CD8-positive, alpha-beta memory T cell (primary cell): ENCODE measurements around the gene DNAJC5. TPM values are rescaled to one million over a fixed set of nuclear protein-coding genes. Genes with fewer than 3 reads are reported as not detected.

Experiments used
- CTCF ChIA-PET: fragments of 350-600 bp; sonication (Branson Sonifier 250); formaldehyde crosslinking; loops from one replicate; lab custom pipeline; 2021; ENCODE audit warnings: antibody characterized with exemption; lab: Charles Lee
- POLR2A ChIA-PET: fragments of 350-600 bp; sonication (Branson Sonifier 250); formaldehyde crosslinking; loops from one replicate; lab custom pipeline; 2021; ENCODE audit warnings: antibody characterized with exemption; lab: Charles Lee
- DNase-seq, 5 donors: peaks; one replicate each; pipeline versions ENCODE4 v3.0.0 to v3.0.0-alpha.2; 2020 to 2022; ENCODE audit warnings: mixed read lengths in 1 of 5
- H3K27ac ChIP-seq: one replicate; pipeline ENCODE4 v1.7.0; 2013; ENCODE audit warnings: low read depth, mild to moderate bottlenecking, low read length, moderate library complexity
- H3K27me3 ChIP-seq: 2 replicates; pipeline ENCODE4 v1.7.0; 2013; ENCODE audit warnings: low read length, mild to moderate bottlenecking; ENCODE audit not compliant: insufficient read depth, poor library complexity, severe bottlenecking
- H3K36me3 ChIP-seq: 2 replicates; pipeline ENCODE4 v1.7.0; 2013; ENCODE audit warnings: mild to moderate bottlenecking, low read length, moderate library complexity; ENCODE audit not compliant: insufficient read depth
- H3K4me1 ChIP-seq: 2 replicates; pipeline ENCODE4 v1.7.0; 2013; ENCODE audit warnings: mild to moderate bottlenecking, low read length, moderate library complexity; ENCODE audit not compliant: insufficient read depth
- H3K4me3 ChIP-seq: 2 replicates; pipeline ENCODE4 v1.7.0; 2013; ENCODE audit warnings: mild to moderate bottlenecking, low read length
- H3K9me3 ChIP-seq: 2 replicates; pipeline ENCODE4 v1.7.0; 2013; ENCODE audit warnings: mild to moderate bottlenecking, low read length
- H3K27ac Mint-ChIP-seq, 8 donors: one replicate each; pipeline ENCODE4 v1.8.0; 2020 to 2021; ENCODE audit warnings: mixed read lengths in 8 of 8, mild to moderate bottlenecking in 6 of 8, inconsistent platforms in 3 of 8, moderate library complexity in 3 of 8
- H3K27me3 Mint-ChIP-seq, 2 donors: one replicate each; pipeline ENCODE4 v1.8.0; 2020 to 2021; ENCODE audit warnings: mixed read lengths in 2 of 2, mild to moderate bottlenecking in 1 of 2, moderate library complexity in 1 of 2
- H3K36me3 Mint-ChIP-seq, 3 donors: one replicate each; pipeline ENCODE4 v1.8.0; 2020 to 2021; ENCODE audit warnings: mixed read lengths in 3 of 3, inconsistent platforms in 1 of 3, mild to moderate bottlenecking in 1 of 3
- H3K4me1 Mint-ChIP-seq, 3 donors: one replicate each; pipeline ENCODE4 v1.8.0; 2020 to 2021; ENCODE audit warnings: mixed read lengths in 3 of 3, inconsistent platforms in 1 of 3, mild to moderate bottlenecking in 1 of 3
- H3K4me3 Mint-ChIP-seq, 7 donors: one replicate each; pipeline ENCODE4 v1.8.0; 2020 to 2021; ENCODE audit warnings: mixed read lengths in 7 of 7, mild to moderate bottlenecking in 6 of 7, moderate library complexity in 4 of 7, inconsistent platforms in 2 of 7
- H3K9me3 Mint-ChIP-seq, 5 donors: one replicate each; pipeline ENCODE4 v1.8.0; 2020 to 2022; ENCODE audit warnings: mixed read lengths in 5 of 5, mild to moderate bottlenecking in 3 of 5, moderate library complexity in 2 of 5, inconsistent platforms in 1 of 5
- polyA plus RNA-seq: library from polyadenylated mRNA; unstranded; fragments of 300-500 nt; fragmentation: Illumina TruSeq; gene quantifications from one replicate; pipeline ENCODE4 v1.2.3, GENCODE V29; 2021
- total RNA-seq, 2 experiments: library from RNA; stranded (reverse); gene quantifications; one replicate each; pipeline ENCODE4 v1.2.3, GENCODE V29; 2021

The DNAJC5 gene
- total and polyA plus RNA-seq, 3 experiments from 2014 or later = 8.3 to 40.9 (median 38.9) TPM

GRCh38 chr20:63979229-63979556 lies 84.3 kb downstream of the DNAJC5 start:
- no peaks in the 10 kb centered on the region for H3K27me3 ChIP-seq
- H3K4me1 Mint-ChIP-seq = peaks cover 52 to 69% (median 64%) of the 10 kb centered on the region in 3 donors
- CTCF ChIA-PET = interaction anchor here (0.6 to 2.5 kb wide), 9 partner anchors 14 to 272 kb away, joined by 3 to 57 read pairs (median 9); partner anchors contain the start of genes ARFRP1, C20orf204, TPD52L2 and UCKL1
- H3K36me3 Mint-ChIP-seq = peaks cover 6 to 41% (median 11%) of the 10 kb centered on the region in 3 donors
- DNase-seq = no peak
- no peaks in the 10 kb centered on the region for H3K9me3 ChIP-seq
- H3K4me3 ChIP-seq = peak overlapping the region; percentile 64
- H3K27me3 Mint-ChIP-seq = no peaks in the 10 kb centered on the region
- H3K4me1 ChIP-seq = peaks cover 54% of the 10 kb centered on the region
- peaks cover 10% of the 10 kb centered on the region for H3K36me3 ChIP-seq
- H3K4me3 Mint-ChIP-seq = peak overlapping the region; percentile 74 to 89 (median 86)
- H3K9me3 Mint-ChIP-seq = no peaks in the 10 kb centered on the region
- POLR2A ChIA-PET = interaction anchor here (0.6 to 2.5 kb wide), 3 partner anchors 23 to 90 kb away, joined by 3 to 18 read pairs (median 3); partner anchors contain the start of gene UCKL1
- peak overlapping the region; percentile 45 for H3K27ac ChIP-seq
- H3K27ac Mint-ChIP-seq = peak overlapping the region in 4 of 8 donors; percentile 33 to 93 (median 80)

GRCh38 chr20:63979557-63980316 lies 84.8 kb downstream of the DNAJC5 start, which contains the start of gene SAMD10:
Gene SAMD10, minus strand, starts transcription at chr20:63979642. Its CDS starts 175 bp downstream, at chr20:63979467.
- no peaks in the 10 kb centered on the region for H3K27me3 ChIP-seq
- peak; percentile 59 to 84 (median 65) for DNase-seq
- H3K4me3 ChIP-seq = peak within 1 kb of the TSS; percentile 93
- H3K4me3 Mint-ChIP-seq = peak within 1 kb of the TSS; percentile 89 to 95 (median 92)
- H3K36me3 ChIP-seq = peaks cover 12% of the 10 kb centered on the region
- peak within 1 kb of the TSS; percentile 93 to 99 (median 96) for H3K27ac Mint-ChIP-seq
- no peaks in the 10 kb centered on the region for H3K9me3 Mint-ChIP-seq
- no peaks in the 10 kb centered on the region for H3K27me3 Mint-ChIP-seq
- H3K9me3 ChIP-seq = no peaks in the 10 kb centered on the region
- ChIA-PET CTCF (interaction anchor here (0.6 to 2.5 kb wide), 27 partner anchors 9 to 459 kb away, joined by 3 to 57 read pairs (median 4); partner anchors contain the start of genes ARFRP1, C20orf204, LKAAEAR1 and PPDPF), POLR2A (interaction anchor here (0.6 to 3.4 kb wide), 12 partner anchors 11 to 240 kb away, joined by 3 to 18 read pairs (median 4); partner anchors contain the start of genes SLC2A4RG, TCEA2, TPD52L2 and UCKL1)
- peaks cover 57 to 72% (median 69%) of the 10 kb centered on the region in 3 donors for H3K4me1 Mint-ChIP-seq
- H3K4me1 ChIP-seq = peaks cover 54% of the 10 kb centered on the region
- H3K27ac ChIP-seq = peak within 1 kb of the TSS; percentile 90
- peaks cover 10 to 43% (median 13%) of the 10 kb centered on the region in 3 donors for H3K36me3 Mint-ChIP-seq

GRCh38 chr20:63980317-63980805 lies 85.4 kb downstream of the DNAJC5 start:
- CTCF ChIA-PET = interaction anchor here (0.8 to 2.5 kb wide), 30 partner anchors 8 to 460 kb away, joined by 3 to 57 read pairs (median 4); partner anchors contain the start of genes ARFRP1, C20orf204, LKAAEAR1 and OPRL1
- Histone ChIP-seq H3K9me3 (no peaks in the 10 kb centered on the region), H3K4me1 (peaks cover 54% of the 10 kb centered on the region), H3K27me3 (no peaks in the 10 kb centered on the region), H3K27ac (peak overlapping the region; percentile 90), H3K4me3 (peak overlapping the region; percentile 93), H3K36me3 (peaks cover 17% of the 10 kb centered on the region)
- no peaks in the 10 kb centered on the region for H3K27me3 Mint-ChIP-seq
- DNase-seq = peak in 2 of 5 donors; percentile 41 to 67
- H3K36me3 Mint-ChIP-seq = peaks cover 11 to 47% (median 16%) of the 10 kb centered on the region in 3 donors
- H3K27ac Mint-ChIP-seq = peak overlapping the region; percentile 93 to 99 (median 96)
- peak overlapping the region; percentile 89 to 95 (median 92) for H3K4me3 Mint-ChIP-seq
- POLR2A ChIA-PET = interaction anchor here (0.5 to 3.4 kb wide), 13 partner anchors 12 to 241 kb away, joined by 3 to 18 read pairs (median 4); partner anchors contain the start of genes SLC2A4RG, TCEA2, TPD52L2 and UCKL1
- peaks cover 59 to 70% (median 70%) of the 10 kb centered on the region in 3 donors for H3K4me1 Mint-ChIP-seq
- H3K9me3 Mint-ChIP-seq = no peaks in the 10 kb centered on the region

GRCh38 chr20:63980806-63981728 lies 86.1 kb downstream of the DNAJC5 start, which contains the start of gene PRPF6:
Gene PRPF6, plus strand, starts transcription at chr20:63981132. Its CDS starts 114 bp downstream, at chr20:63981246.
- peaks cover 16 to 52% (median 21%) of the 10 kb centered on the region in 3 donors for H3K36me3 Mint-ChIP-seq

GRCh38 chr20:63982937-63983336 lies 88.0 kb downstream of the DNAJC5 start:
- H3K4me3 ChIP-seq = no peak overlapping the region

More at GRCh38 chr20:63980806-63981728, 86.1 kb downstream of the DNAJC5 start, which contains the start of gene PRPF6:
- Mint-ChIP-seq H3K9me3 (no peaks in the 10 kb centered on the region), H3K27me3 (no peaks in the 10 kb centered on the region), H3K4me3 (peak within 1 kb of the TSS; percentile 89 to 95 (median 92)), H3K4me1 (peaks cover 58 to 71% (median 68%) of the 10 kb centered on the region in 3 donors), H3K27ac (peak within 1 kb of the TSS; percentile 93 to 99 (median 96))
- POLR2A ChIA-PET = interaction anchor here (0.5 to 3.4 kb wide), 12 partner anchors 12 to 242 kb away, joined by 3 to 18 read pairs (median 4); partner anchors contain the start of genes SLC2A4RG, TCEA2, TPD52L2 and UCKL1
- peak within 1 kb of the TSS; percentile 93 for H3K4me3 ChIP-seq
- peaks cover 23% of the 10 kb centered on the region for H3K36me3 ChIP-seq
- DNase-seq = peak; percentile 92 to 96 (median 93)
- H3K4me1 ChIP-seq = peaks cover 54% of the 10 kb centered on the region
- H3K9me3 ChIP-seq = no peaks in the 10 kb centered on the region
- peak within 1 kb of the TSS; percentile 90 for H3K27ac ChIP-seq
- CTCF ChIA-PET = interaction anchor here (0.8 to 2.5 kb wide), 31 partner anchors 8 to 461 kb away, joined by 3 to 57 read pairs (median 4); partner anchors contain the start of genes ARFRP1, C20orf204, LKAAEAR1 and OPRL1
- no peaks in the 10 kb centered on the region for H3K27me3 ChIP-seq

More at GRCh38 chr20:63982937-63983336, 88.0 kb downstream of the DNAJC5 start:
- Histone ChIP-seq H3K27ac (no peak overlapping the region), H3K27me3 (no peaks in the 10 kb centered on the region), H3K9me3 (no peaks in the 10 kb centered on the region), H3K36me3 (peaks cover 28% of the 10 kb centered on the region), H3K4me1 (peaks cover 37% of the 10 kb centered on the region)
- peak overlapping the region in 6 of 8 donors; percentile 18 to 95 (median 80) for H3K27ac Mint-ChIP-seq
- H3K27me3 Mint-ChIP-seq = no peaks in the 10 kb centered on the region
- peaks cover 16 to 58% (median 25%) of the 10 kb centered on the region in 3 donors for H3K36me3 Mint-ChIP-seq
- peak in 1 of 5 donors; percentile 29 for DNase-seq
- no peaks in the 10 kb centered on the region for H3K9me3 Mint-ChIP-seq
- ChIA-PET POLR2A (interaction anchor here (0.6 to 3.4 kb wide), 2 partner anchors 56 to 272 kb away, joined by 8 to 15 read pairs; no protein-coding TSS in a partner anchor), CTCF (interaction anchor here (1.0 to 1.8 kb wide), 3 partner anchors 53 to 95 kb away, joined by 3 to 7 read pairs (median 4); partner anchors contain the start of gene C20orf204)
- peak overlapping the region; percentile 44 to 92 (median 68) for H3K4me3 Mint-ChIP-seq
- peaks cover 44 to 53% (median 49%) of the 10 kb centered on the region in 3 donors for H3K4me1 Mint-ChIP-seq
